AG10803 (cell line): ENCODE measurements around the gene NTHL1.
"Not testable (repeated sequence)": the region's sequence is repeated elsewhere in the genome, so short reads cannot be mapped to it uniquely, and the experiment has no call there.

Source experiments
- DNase-seq: peaks from one replicate; pipeline ENCODE4 v3.0.0; 2010; ENCODE audit warnings: low read depth
- H3K4me3 ChIP-seq: 2 replicates; pipeline ENCODE4 v1.5.1; 2011; ENCODE audit warnings: mild to moderate bottlenecking, low read length, control low read depth
- TF ChIP-seq, protein P1 (sequence below): conservative IDR thresholded peaks from 2 replicates; pipeline ENCODE4 v1.5.1; 2011; ENCODE audit warnings: mild to moderate bottlenecking, low read length, control low read depth, inconsistent platforms

Gene NTHL1

DNA sequence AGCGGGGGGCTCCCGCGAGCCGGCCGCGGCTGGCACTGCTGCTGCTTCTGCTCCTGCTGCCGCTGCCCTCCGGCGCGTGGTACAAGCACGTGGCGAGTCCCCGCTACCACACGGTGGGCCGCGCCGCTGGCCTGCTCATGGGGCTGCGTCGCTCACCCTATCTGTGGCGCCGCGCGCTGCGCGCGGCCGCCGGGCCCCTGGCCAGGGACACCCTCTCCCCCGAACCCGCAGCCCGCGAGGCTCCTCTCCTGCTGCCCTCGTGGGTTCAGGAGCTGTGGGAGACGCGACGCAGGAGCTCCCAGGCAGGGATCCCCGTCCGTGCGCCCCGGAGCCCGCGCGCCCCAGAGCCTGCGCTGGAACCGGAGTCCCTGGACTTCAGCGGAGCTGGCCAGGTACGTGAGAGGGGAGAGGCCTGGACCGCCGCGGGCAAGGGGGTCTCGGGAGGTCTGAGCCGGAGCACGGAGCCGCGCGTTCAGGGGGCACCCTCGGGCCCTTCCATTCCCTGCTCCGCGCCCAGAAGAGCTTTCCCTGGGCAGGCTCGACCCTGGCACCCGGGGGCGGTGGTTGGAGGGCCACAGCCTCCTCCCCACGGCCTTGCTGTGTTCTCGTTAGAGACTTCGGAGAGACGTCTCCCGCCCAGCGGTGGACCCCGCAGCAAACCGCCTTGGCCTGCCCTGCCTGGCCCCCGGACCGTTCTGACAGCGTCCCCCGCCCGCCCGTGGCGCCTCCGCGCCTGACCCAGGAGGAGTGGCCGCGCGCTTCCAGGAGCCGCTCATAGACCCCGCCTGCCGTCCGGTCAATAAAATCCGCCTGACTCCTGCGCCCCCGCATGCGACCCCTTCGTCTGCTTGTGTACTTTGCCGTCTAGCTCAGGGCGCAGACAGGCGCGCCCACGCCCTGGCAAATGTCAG lies 27.5 kb downstream of the NTHL1 start:
- TF ChIP-seq, protein P1, sequence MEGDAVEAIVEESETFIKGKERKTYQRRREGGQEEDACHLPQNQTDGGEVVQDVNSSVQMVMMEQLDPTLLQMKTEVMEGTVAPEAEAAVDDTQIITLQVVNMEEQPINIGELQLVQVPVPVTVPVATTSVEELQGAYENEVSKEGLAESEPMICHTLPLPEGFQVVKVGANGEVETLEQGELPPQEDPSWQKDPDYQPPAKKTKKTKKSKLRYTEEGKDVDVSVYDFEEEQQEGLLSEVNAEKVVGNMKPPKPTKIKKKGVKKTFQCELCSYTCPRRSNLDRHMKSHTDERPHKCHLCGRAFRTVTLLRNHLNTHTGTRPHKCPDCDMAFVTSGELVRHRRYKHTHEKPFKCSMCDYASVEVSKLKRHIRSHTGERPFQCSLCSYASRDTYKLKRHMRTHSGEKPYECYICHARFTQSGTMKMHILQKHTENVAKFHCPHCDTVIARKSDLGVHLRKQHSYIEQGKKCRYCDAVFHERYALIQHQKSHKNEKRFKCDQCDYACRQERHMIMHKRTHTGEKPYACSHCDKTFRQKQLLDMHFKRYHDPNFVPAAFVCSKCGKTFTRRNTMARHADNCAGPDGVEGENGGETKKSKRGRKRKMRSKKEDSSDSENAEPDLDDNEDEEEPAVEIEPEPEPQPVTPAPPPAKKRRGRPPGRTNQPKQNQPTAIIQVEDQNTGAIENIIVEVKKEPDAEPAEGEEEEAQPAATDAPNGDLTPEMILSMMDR, result no peak
- no peak overlapping the region for H3K4me3 ChIP-seq
- DNase-seq, result no peak

DNA sequence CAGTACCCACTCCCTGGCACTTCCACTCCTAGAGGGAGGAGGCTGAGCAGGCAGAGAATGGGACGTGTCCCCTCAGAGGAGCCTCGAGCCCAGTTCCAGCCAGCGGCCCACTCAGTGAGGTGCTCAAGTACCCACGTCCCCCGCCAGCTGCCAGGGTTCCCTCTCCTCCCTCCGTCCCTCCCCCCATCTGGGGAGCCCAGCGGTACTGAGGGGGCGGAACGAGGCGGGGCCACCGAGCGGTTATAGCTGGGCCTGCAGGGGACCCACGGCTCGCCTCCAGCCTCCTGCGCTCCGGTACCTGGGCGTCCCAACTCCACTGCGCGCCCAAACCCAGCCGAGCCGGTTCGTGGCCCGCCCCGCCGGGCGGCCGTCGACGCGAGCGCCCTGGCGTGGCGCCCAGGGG lies 28.1 kb downstream of the NTHL1 start, which contains the start of gene NPW:
Gene NPW, plus strand, starts transcription at position 268 of the 403 bp plus-strand sequence.
- DNase-seq, result no peak
- no peak within 1 kb of the TSS for H3K4me3 ChIP-seq

DNA sequence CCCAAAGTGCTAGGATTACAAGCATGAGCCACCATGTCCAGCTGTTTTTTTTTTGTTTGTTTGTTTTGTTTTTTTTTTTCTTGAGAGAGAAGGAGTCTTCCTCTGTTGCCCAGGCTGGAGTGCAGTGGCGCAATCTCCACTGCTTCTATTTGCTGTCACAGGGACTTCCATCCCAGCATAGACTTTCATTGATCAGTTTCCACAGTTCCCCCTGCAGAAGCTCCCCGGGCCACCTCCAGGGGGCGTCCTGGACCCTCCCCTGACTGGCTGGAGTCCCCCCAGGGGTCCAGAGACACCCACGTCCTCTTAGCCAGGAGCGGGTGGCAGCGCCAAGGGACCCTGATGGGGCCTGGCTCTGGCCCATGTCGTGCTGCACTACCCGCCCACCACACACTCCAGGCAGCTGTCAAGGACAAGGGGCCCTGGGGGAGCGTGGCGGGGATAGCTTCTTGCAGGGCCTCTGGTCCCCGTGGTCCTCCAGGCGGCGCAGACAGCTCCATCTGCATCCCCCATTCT lies 31.2 kb downstream of the NTHL1 start:
- no peak overlapping the region for H3K4me3 ChIP-seq
- no peak for DNase-seq
- TF ChIP-seq, protein P1, result peak; percentile 31

More for the DNA sequence above, 28.1 kb downstream of the NTHL1 start, which contains the start of gene NPW:
- TF ChIP-seq, protein P1, result no peak

DNA sequence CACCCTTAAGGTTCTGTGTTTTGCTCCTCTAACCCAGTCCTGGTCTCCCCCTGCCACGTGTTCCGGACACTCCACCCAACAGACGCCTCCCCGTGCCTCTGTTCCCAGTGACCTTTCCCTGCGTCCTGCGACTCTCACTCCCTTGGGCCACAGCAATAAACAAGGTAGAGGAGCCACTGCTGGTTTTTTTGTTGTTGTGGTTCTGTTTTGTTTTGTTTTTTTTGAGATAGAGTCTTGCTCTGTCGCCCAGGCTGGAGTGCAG lies 31.8 kb downstream of the NTHL1 start:
- no peak overlapping the region for H3K4me3 ChIP-seq
- TF ChIP-seq, protein P1, result no peak
- DNase-seq, result no peak

DNA sequence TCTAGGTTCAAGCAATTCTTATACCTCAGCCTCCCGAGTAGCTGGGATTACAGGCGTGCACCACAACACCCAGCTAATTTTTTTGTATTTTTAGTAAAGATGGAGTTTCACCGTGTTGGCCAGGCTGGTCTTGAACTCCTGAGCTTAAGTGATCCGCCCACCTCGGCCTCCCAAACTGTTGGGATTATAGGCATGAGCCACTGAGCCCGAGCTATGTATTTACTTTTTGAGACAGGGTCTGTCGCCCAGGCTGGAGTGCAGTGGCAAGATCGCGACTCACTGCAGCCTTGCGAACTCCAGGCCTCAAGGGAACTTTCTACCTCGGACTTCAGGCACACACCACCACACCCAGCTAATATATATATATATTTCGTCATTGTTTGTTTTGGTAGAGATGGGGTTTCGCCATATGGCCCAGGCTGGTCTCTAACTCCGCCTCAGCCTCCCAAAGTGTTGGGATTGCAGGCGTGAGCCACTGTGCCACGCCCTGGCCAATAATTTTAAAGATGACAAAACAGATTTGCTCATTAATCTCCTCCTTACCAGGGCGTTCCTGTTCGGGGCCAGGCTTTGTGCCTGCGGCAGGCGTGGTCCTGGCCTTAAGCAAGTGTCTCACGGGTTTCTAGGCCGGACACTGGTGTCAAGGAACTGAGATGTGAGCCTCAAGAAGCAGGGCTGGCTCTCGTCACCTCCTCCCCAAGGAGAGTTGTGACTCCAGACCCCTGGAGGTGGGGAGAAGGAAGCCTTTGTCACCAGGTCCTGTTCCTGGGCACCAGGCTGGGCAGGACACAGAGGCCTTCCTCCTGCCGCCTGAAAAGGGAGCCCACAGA lies 32.3 kb downstream of the NTHL1 start:
- H3K4me3 ChIP-seq, result no peak overlapping the region
- no peak for DNase-seq
- TF ChIP-seq, protein P1, result no peak

DNA sequence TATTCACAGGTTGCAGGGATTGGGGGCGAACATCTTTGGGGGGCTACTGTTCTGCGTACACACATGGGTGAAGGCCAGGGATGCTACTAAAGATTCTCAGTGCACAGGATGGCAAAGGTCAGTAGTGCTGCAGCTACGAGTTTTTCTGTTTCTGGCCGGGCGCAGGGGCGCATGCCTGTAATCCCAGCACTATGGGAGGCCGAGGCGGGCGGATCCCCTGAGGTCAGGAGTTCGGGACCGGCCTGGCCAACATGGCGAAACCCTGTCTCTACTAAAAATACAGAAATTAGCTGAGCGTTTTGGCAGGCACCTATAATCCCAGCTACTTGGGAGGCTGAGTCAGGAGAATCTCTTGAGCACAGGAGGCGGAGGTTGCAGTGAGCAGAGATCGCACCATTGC lies 34.1 kb downstream of the NTHL1 start:
- DNase-seq, result no peak
- H3K4me3 ChIP-seq, result no peak overlapping the region
- TF ChIP-seq, protein P1, result no peak

DNA sequence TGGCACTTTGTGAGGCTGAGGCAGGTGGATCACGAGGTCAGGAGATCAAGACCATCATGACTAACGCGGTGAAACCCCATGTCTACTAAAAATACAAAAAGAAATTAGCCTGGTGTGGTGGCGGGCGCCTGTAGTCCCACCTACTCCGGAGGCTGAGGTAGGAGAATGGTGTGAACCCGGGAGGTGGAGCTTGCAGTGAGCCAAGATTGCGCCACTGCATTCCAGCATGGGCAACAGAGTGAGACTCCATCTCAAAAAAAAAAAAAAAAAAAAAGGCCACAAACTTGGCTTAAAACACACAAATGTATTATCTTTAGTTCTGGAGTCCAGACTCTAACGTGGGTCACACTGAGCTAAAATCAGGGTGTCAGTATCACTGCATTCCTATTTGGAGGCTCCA lies 35.9 kb downstream of the NTHL1 start:
- not testable (repeated sequence) for H3K4me3 ChIP-seq, DNase-seq
